H1 (cell line): ENCODE measurements around the gene GBP6. TPM values are rescaled to one million over a fixed set of nuclear protein-coding genes. Genes with fewer than 3 reads are reported as not detected.

Experiments
- CTCF ChIA-PET: fragments of 300-600 bp; sonication (Branson Sonifier 250); formaldehyde crosslinking; loops from one replicate; lab custom pipeline; 2021; ENCODE audit not compliant: partially characterized antibody; lab: Charles Lee
- POLR2A ChIA-PET: fragments of 300-600 bp; sonication (Branson Sonifier 250); formaldehyde crosslinking; loops from one replicate; lab custom pipeline; 2021; ENCODE audit warnings: inconsistent platforms; ENCODE audit not compliant: partially characterized antibody; lab: Charles Lee
- DNase-seq, 2 experiments: peaks; one replicate each; pipeline versions ENCODE4 v3.0.0 to v3.0.0-alpha.2; 2010 to 2022; ENCODE audit warnings: low spot score in 2 of 2, low read depth in 1 of 2, mixed read lengths in 1 of 2
- FAIRE-seq: peaks from 2 replicates; lab custom pipeline; 2011; peaks lifted over from hg19 to GRCh38; lab: Jason Lieb, UNC
- H2AFZ ChIP-seq: 2 replicates; pipeline ENCODE4 v1.8.1; 2012; ENCODE audit warnings: low read length, inconsistent platforms
- H2AK5ac ChIP-seq: 2 replicates; pipeline ENCODE4 v1.6.1; 2013; ENCODE audit warnings: low read depth, low read length
- H2BK120ac ChIP-seq: replicated peaks from 2 replicates; pipeline ENCODE3; 2013; ENCODE audit warnings: low read depth, low read length, inconsistent platforms
- H2BK12ac ChIP-seq: 2 replicates; pipeline ENCODE4 v1.6.1; 2013; ENCODE audit warnings: low read depth, low read length
- H2BK15ac ChIP-seq: 2 replicates; pipeline ENCODE4 v1.6.1; 2013; ENCODE audit warnings: low read length
- H2BK20ac ChIP-seq: 2 replicates; pipeline ENCODE4 v1.6.1; 2013; ENCODE audit warnings: low read length
- H2BK5ac ChIP-seq: 2 replicates; pipeline ENCODE4 v1.6.1; 2013; ENCODE audit warnings: low read depth, low read length
- H3K14ac ChIP-seq: 2 replicates; pipeline ENCODE4 v1.6.1; 2013; ENCODE audit warnings: inconsistent platforms; ENCODE audit not compliant: insufficient read length
- H3K18ac ChIP-seq: 2 replicates; pipeline ENCODE4 v1.6.1; 2013; ENCODE audit warnings: low read length; ENCODE audit errors: extremely low read depth
- H3K23ac ChIP-seq: 2 replicates; pipeline ENCODE4 v1.6.1; 2013; ENCODE audit warnings: inconsistent platforms; ENCODE audit not compliant: insufficient read length
- H3K23me2 ChIP-seq: 2 replicates; pipeline ENCODE4 v1.6.1; 2013; ENCODE audit warnings: low read depth, low read length
- H3K27ac ChIP-seq: 2 replicates; pipeline ENCODE4 v1.6.1; 2011; ENCODE audit warnings: low read depth, low read length, inconsistent platforms
- H3K27me3 ChIP-seq, 4 experiments: replicated peaks in 1 of 4; 1 replicate in 1 of 4; 2 replicates in 3 of 4; pipeline versions ENCODE4 v1.6.1 to v1.8.1; 2011 to 2013; ENCODE audit warnings: low read length in 3 of 4, mild to moderate bottlenecking in 3 of 4, inconsistent platforms in 2 of 4, mixed read lengths in 2 of 4, moderate library complexity in 1 of 4; ENCODE audit not compliant: control insufficient read depth in 3 of 4, insufficient read depth in 3 of 4; ENCODE audit errors: extremely low read depth in 1 of 4
- H3K36me3 ChIP-seq, 4 experiments: 2 replicates each; pipeline versions ENCODE4 v1.6.1 to v1.8.1; 2011 to 2013; ENCODE audit warnings: mild to moderate bottlenecking in 4 of 4, low read length in 3 of 4, moderate library complexity in 2 of 4, control low read depth in 1 of 4, inconsistent platforms in 1 of 4; ENCODE audit not compliant: insufficient read depth in 4 of 4, control insufficient read depth in 2 of 4
- H3K4ac ChIP-seq: replicated peaks from 2 replicates; pipeline ENCODE3; 2013; ENCODE audit warnings: low read length, low read depth, mixed read lengths, inconsistent platforms; ENCODE audit not compliant: insufficient read length
- H3K4me1 ChIP-seq, 4 experiments: replicated peaks in 1 of 4; 1 replicate in 1 of 4; 2 replicates in 3 of 4; pipeline versions ENCODE4 v1.6.1 to v1.8.1; 2011 to 2013; ENCODE audit warnings: low read length in 3 of 4, inconsistent platforms in 2 of 4, mixed read lengths in 1 of 4; ENCODE audit not compliant: insufficient read depth in 4 of 4, control insufficient read depth in 3 of 4
- H3K4me2 ChIP-seq, 2 experiments: 2 replicates each; pipeline versions ENCODE4 v1.6.1 to v1.8.1; 2011 to 2013; ENCODE audit warnings: low read depth in 2 of 2, low read length in 2 of 2, control low read depth in 1 of 2, inconsistent platforms in 1 of 2, mild to moderate bottlenecking in 1 of 2; ENCODE audit not compliant: insufficient read depth in 1 of 2
- H3K4me3 ChIP-seq, 4 experiments: fragments of 200-600, 300-600 bp in 1 of 4; sonication (generic), shearing (Covaris generic), sonication (Bioruptor Twin) in 1 of 4; 2 replicates each; pipeline versions ENCODE4 v1.5.1 to v1.8.1; 2011 to 2016; ENCODE audit warnings: low read length in 4 of 4, low read depth in 3 of 4, control low read depth in 2 of 4, inconsistent platforms in 2 of 4, mild to moderate bottlenecking in 2 of 4, mixed read lengths in 1 of 4, moderate library complexity in 1 of 4; ENCODE audit not compliant: insufficient read depth in 2 of 4; ENCODE audit errors: extremely low read depth in 1 of 4
- H3K56ac ChIP-seq: replicated peaks from 2 replicates; pipeline ENCODE3; 2013; ENCODE audit warnings: low read depth, mild to moderate bottlenecking, mixed read lengths, low read length, inconsistent platforms; ENCODE audit not compliant: insufficient read length
- H3K79me1 ChIP-seq: 2 replicates; pipeline ENCODE4 v1.6.1; 2013; ENCODE audit warnings: low read depth, low read length, control low read depth
- H3K79me2 ChIP-seq, 2 experiments: 2 replicates each; pipeline versions ENCODE4 v1.6.1 to v1.8.1; 2012 to 2013; ENCODE audit warnings: low read length in 2 of 2, mild to moderate bottlenecking in 2 of 2, inconsistent platforms in 1 of 2; ENCODE audit not compliant: insufficient read depth in 2 of 2, control insufficient read depth in 1 of 2
- H3K9ac ChIP-seq, 4 experiments: replicated peaks in 1 of 4; 1 replicate in 1 of 4; 2 replicates in 3 of 4; pipeline versions ENCODE4 v1.6.1 to v1.8.1; 2011 to 2013; ENCODE audit warnings: low read depth in 3 of 4, low read length in 3 of 4, control low read depth in 2 of 4, mild to moderate bottlenecking in 2 of 4, moderate library complexity in 2 of 4, inconsistent platforms in 1 of 4; ENCODE audit errors: extremely low read depth in 1 of 4
- H3K9me3 ChIP-seq, 2 experiments: 2 replicates each; pipeline versions ENCODE4 v1.6.1 to v1.8.1; 2012 to 2013; ENCODE audit warnings: mild to moderate bottlenecking in 2 of 2, moderate library complexity in 2 of 2, control low read depth in 1 of 2, inconsistent platforms in 1 of 2, low read depth in 1 of 2, low read length in 1 of 2, mixed read lengths in 1 of 2; ENCODE audit not compliant: insufficient read depth in 2 of 2
- H4K20me1 ChIP-seq, 2 experiments: replicated peaks in 1 of 2; 2 replicates each; pipeline versions ENCODE3 to v1.8.1; 2011 to 2013; ENCODE audit warnings: inconsistent platforms in 2 of 2, low read length in 2 of 2, mild to moderate bottlenecking in 1 of 2; ENCODE audit not compliant: insufficient read depth in 2 of 2, control insufficient read depth in 1 of 2
- H4K5ac ChIP-seq: 2 replicates; pipeline ENCODE4 v1.6.1; 2013; ENCODE audit warnings: low read length, low read depth, mixed read lengths, inconsistent platforms; ENCODE audit not compliant: insufficient read length
- H4K8ac ChIP-seq: 2 replicates; pipeline ENCODE4 v1.8.0; 2013; ENCODE audit warnings: mild to moderate bottlenecking, moderate library complexity, low read length, inconsistent platforms; ENCODE audit not compliant: insufficient read depth; ENCODE audit errors: extremely low read depth
- H4K91ac ChIP-seq: replicated peaks from 2 replicates; pipeline ENCODE3; 2013; ENCODE audit warnings: low read length, mixed read lengths, inconsistent platforms; ENCODE audit not compliant: insufficient read length
- FOSL1 ChIP-seq: IDR thresholded peaks from 2 replicates; pipeline ENCODE4 v1.6.1; 2011; ENCODE audit warnings: mild to moderate bottlenecking, low read depth, low read length, moderate library complexity; ENCODE audit not compliant: insufficient read depth
- MAX ChIP-seq: IDR thresholded peaks from 2 replicates; pipeline ENCODE4 v1.6.1; 2012; ENCODE audit warnings: inconsistent platforms
- WGBS, 2 experiments: shearing (Covaris generic) in 1 of 2; methylation state at CpG; one replicate each; pipeline versions ENCODE4 v1.1.6 to v1.1.7; 2013 to 2015; ENCODE audit warnings: low lambda C conversion rate in 2 of 2, mixed read lengths in 2 of 2, inconsistent platforms in 1 of 2, low coverage in 1 of 2, missing lambda C conversion rate in 1 of 2; ENCODE audit not compliant: insufficient replicate concordance in 2 of 2, insufficient coverage in 1 of 2, insufficient read length in 1 of 2; ENCODE audit errors: extremely low coverage in 1 of 2, missing lambda C conversion rate in 1 of 2; 5-methylcytosine and 5-hydroxymethylcytosine counted together
- polyA plus RNA-seq, 7 experiments: library from polyadenylated mRNA; depleted of rRNA in 3 of 7; stranded (reverse) in 5 of 7; unstranded in 2 of 7; fragments of >200 nt in 5 of 7; fragments of 200-250 nt in 2 of 7; gene quantifications; 1 replicate in 5 of 7; 2 replicates in 1 of 7; 4 replicates in 1 of 7; pipeline versions ENCODE4 v1.2.1 to v1.2.3, GENCODE V29; 2011 to 2013; ENCODE audit warnings: missing spikeins in 2 of 7, mixed read lengths in 2 of 7
- total RNA-seq: library from RNA; stranded (reverse); fragmentation: NEBNext Ultra II Directional; extraction: Animal tissue kit (Norgen Biotek cat#: 25700); gene quantifications from 2 replicates; pipeline ENCODE4 v1.2.1, GENCODE V29; 2021
- TF ChIP-seq, protein P1 (sequence below): IDR thresholded peaks from 2 replicates; pipeline ENCODE4 v1.6.1; 2012; ENCODE audit warnings: low read length, inconsistent platforms

GBP6 gene
- total and polyA plus RNA-seq, 2 of the 8 experiments (the other 6 are each of a cell fraction or from before 2014, with no cell fraction given): not detected

DNA sequence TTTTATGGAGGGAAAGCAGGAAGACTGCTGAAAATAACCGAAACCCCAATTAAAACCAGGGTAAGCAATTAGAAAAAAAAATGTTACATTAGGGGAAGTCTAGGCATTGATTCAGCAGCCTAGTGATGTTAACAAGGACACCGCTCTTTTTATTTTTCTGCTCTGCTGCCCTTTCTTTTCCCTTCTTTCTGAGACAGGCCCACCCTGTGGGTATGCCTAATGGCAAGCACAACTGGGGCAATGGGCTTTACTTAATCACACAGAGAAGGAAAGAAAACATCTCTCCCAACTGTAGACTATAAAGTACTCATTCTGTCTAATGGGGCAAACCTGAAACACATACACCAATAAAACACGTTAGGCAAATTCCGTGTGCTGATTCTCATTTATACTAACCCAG lies 69.6 kb downstream of the GBP6 start:
- Histone ChIP-seq H3K14ac (no peak overlapping the region), H2BK120ac (no peak overlapping the region), H2BK15ac (no peak overlapping the region), H3K4me2 (no peak overlapping the region), H3K27me3 (no peaks in the 10 kb centered on the region), H3K23ac (no peak overlapping the region), H3K56ac (no peak overlapping the region), H4K5ac (no peak overlapping the region), H3K9me3 (peaks cover 4 to 5% of the 10 kb centered on the region in 2 experiments; a peak in 2 of 4 replicates), H2AK5ac (no peak overlapping the region), H3K4ac (no peak overlapping the region), H3K79me2 (no peaks in the 10 kb centered on the region), H4K8ac (no peak overlapping the region), H3K79me1 (no peaks in the 10 kb centered on the region; the same call in 1 of the 2 replicates), H3K36me3 (no peaks in the 10 kb centered on the region), H3K4me1 (no peaks in the 10 kb centered on the region), H2BK12ac (no peak overlapping the region), H3K9ac (no peak overlapping the region), H4K20me1 (no peaks in the 10 kb centered on the region), H3K4me3 (no peak overlapping the region), H3K23me2 (no peaks in the 10 kb centered on the region), H2BK5ac (no peak overlapping the region), H3K18ac (no peak overlapping the region), H3K27ac (no peak overlapping the region), H2BK20ac (no peak overlapping the region), H4K91ac (no peak overlapping the region), H2AFZ (no peak overlapping the region)
- ChIA-PET POLR2A (interaction anchor here (0.7 kb wide), 1 partner anchor 27 kb away, joined by 3 read pairs; no protein-coding TSS in a partner anchor), CTCF (interaction anchor here (1.2 to 1.5 kb wide), 4 partner anchors 11 to 419 kb away, joined by 3 to 8 read pairs (median 4); no protein-coding TSS in a partner anchor)
- TF ChIP-seq, protein P1, sequence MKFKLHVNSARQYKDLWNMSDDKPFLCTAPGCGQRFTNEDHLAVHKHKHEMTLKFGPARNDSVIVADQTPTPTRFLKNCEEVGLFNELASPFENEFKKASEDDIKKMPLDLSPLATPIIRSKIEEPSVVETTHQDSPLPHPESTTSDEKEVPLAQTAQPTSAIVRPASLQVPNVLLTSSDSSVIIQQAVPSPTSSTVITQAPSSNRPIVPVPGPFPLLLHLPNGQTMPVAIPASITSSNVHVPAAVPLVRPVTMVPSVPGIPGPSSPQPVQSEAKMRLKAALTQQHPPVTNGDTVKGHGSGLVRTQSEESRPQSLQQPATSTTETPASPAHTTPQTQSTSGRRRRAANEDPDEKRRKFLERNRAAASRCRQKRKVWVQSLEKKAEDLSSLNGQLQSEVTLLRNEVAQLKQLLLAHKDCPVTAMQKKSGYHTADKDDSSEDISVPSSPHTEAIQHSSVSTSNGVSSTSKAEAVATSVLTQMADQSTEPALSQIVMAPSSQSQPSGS: no peak
- no peak for TF ChIP-seq FOSL1
- TF ChIP-seq MAX: no peak
- DNase-seq: no peak
- FAIRE-seq: no peak
- WGBS, 2 experiments: 89% methylated on average over 4 of the region's 4 CpGs; no CpG with 5 or more reads in 1 of the 2 experiments
